Measurements from ENCODE around the gene FXR2.

Gene FXR2

DNA sequence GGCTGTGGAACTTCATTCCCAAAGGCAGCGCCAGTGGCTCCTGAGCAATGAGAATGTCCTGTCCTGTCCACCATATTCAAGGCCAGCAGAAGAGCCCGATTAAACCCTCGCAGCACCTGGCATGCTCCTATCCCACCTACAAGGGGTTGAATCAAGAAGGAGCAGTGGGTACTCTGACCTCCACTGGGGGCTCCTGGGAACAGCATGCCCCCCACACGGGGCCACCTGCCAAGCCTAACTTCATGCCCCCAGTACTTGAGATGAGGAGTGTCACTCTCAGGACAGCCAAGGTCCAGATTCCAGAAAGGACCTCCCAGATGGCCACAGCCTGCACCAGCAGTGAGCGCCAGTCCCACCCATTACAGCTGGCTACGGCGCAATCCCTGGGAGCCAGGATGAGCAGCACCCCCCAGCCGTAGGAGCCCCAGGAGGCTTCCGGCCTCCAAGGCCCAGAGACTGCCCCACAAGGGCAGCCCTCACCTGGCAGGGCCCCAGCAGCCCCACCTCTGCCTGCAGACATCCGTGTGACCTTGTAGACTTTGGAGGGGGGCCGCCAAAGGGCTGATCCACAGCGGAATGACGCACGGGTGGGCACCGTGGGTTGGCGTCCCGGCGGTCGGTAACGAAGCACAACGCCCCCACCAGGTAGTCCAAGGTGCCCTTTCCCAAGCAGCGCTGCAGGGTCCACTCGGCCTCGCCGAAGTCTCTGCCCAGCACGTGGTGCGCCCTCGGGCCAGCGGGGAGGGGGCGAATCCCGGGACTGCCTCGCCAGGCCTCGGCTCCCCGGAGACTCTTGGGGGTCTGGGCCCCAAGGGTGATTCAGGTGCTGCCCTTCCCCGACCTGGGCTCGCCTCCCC is 32.1 kb downstream of the FXR2 start:
- H3K36me3 Mint-ChIP-seq (ENCODE audit: low read depth) = peaks cover 39% of the 10 kb centered on the region

DNA sequence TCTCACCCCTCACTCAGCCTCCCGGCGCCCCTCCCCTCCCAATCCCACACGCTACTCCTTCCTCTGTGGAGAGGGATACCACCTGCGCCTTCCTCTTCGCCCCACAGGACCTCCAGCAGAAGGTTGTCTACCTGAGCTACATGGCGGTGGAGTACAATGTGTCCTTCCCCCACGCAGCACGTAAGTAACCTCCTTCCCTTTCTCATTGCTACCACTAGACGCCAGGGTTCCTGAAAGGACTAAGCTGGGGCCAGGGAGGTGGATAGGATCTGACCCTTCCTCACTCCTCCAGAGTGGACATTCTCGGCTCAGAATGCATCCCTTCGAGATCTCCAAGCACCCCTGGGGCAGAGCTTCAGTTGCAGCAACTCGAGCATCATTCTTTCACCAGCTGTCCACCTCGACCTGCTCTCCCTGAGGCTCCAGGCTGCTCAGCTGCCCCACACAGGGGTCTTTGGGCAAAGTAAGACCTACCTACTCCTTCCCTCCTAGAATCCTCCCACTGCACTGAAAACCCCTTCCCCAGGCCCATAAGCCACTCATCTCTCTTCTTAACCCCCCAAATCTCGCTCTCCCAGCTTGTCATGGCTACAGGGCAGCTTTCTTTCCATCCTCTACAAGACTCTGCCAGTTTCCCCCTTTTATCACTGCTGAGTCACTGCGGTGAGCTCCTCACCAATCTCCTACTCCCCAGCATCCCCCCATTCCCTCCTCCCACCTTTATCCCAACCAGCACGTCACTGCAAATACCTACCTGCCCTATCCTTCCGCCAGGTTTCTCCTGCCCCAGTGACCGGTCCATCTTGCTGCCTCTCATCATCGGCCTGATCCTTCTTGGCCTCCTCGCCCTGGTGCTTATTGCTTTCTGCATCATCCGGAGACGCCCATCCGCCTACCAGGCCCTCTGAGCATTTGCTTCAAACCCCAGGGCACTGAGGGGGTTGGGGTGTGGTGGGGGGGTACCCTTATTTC is 33.8 kb downstream of the FXR2 start:
- TF ChIP-seq, protein P1, sequence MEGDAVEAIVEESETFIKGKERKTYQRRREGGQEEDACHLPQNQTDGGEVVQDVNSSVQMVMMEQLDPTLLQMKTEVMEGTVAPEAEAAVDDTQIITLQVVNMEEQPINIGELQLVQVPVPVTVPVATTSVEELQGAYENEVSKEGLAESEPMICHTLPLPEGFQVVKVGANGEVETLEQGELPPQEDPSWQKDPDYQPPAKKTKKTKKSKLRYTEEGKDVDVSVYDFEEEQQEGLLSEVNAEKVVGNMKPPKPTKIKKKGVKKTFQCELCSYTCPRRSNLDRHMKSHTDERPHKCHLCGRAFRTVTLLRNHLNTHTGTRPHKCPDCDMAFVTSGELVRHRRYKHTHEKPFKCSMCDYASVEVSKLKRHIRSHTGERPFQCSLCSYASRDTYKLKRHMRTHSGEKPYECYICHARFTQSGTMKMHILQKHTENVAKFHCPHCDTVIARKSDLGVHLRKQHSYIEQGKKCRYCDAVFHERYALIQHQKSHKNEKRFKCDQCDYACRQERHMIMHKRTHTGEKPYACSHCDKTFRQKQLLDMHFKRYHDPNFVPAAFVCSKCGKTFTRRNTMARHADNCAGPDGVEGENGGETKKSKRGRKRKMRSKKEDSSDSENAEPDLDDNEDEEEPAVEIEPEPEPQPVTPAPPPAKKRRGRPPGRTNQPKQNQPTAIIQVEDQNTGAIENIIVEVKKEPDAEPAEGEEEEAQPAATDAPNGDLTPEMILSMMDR (IDR thresholded peaks at IDR 0.05) = no peak
- Mint-ChIP-seq H3K9me3 (no peaks in the 10 kb centered on the region), H3K4me3 (no peak overlapping the region), H3K27ac (peak overlapping the region; percentile 72), H3K36me3 (ENCODE audit: low read depth) (peaks cover 56% of the 10 kb centered on the region), H3K27me3 (ENCODE audit: low read depth, poor library complexity) (no peaks in the 10 kb centered on the region), H3K4me1 (peaks cover 86% of the 10 kb centered on the region)
- no peak for DNase-seq

More for the DNA sequence above, 32.1 kb downstream of the FXR2 start:
- H3K4me1 Mint-ChIP-seq = peaks cover 82% of the 10 kb centered on the region
- TF ChIP-seq, protein P1 (IDR thresholded peaks at IDR 0.05) = no peak
- no peak for DNase-seq
- no peaks in the 10 kb centered on the region for H3K27me3 Mint-ChIP-seq (ENCODE audit: low read depth, poor library complexity)
- no peaks in the 10 kb centered on the region for H3K9me3 Mint-ChIP-seq
- H3K27ac Mint-ChIP-seq = peak overlapping the region; percentile 72
- H3K4me3 Mint-ChIP-seq = peak overlapping the region; percentile 60

DNA sequence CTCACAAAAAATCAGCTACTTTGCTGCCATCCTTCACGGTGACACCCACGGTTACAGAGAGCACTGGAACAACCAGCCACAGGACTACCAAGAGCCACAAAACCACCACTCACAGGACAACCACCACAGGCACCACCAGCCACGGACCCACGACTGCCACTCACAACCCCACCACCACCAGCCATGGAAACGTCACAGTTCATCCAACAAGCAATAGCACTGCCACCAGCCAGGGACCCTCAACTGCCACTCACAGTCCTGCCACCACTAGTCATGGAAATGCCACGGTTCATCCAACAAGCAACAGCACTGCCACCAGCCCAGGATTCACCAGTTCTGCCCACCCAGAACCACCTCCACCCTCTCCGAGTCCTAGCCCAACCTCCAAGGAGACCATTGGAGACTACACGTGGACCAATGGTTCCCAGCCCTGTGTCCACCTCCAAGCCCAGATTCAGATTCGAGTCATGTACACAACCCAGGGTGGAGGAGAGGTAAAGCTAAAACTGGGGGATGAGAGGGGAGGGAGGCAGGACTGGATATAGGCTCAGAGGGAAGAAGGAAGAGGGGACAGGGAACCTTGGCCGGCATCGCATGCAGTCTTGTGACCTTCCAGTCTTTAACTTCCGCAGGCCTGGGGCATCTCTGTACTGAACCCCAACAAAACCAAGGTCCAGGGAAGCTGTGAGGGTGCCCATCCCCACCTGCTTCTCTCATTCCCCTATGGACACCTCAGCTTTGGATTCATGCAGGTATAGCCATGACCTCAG is 34.7 kb downstream of the FXR2 start:
- Mint-ChIP-seq H3K4me1 (peaks cover 88% of the 10 kb centered on the region), H3K9me3 (no peaks in the 10 kb centered on the region)

GRCh38 chr17:7579001-7579833 is 35.5 kb downstream of the FXR2 start, which contains the start of gene CD68:
CD68 (plus strand) TSS chr17:7579638; CDS start chr17:7579678, 40 bp downstream.
- DNase-seq = no peak
- TF ChIP-seq, protein P1 (IDR thresholded peaks at IDR 0.05) = no peak
- H3K36me3 Mint-ChIP-seq (ENCODE audit: low read depth) = peaks cover 68% of the 10 kb centered on the region
- H3K27ac Mint-ChIP-seq = peak within 1 kb of the TSS; percentile 100
- peak within 1 kb of the TSS; percentile 54 for H3K4me3 Mint-ChIP-seq
- H3K4me1 Mint-ChIP-seq = peaks cover 88% of the 10 kb centered on the region
- H3K27me3 Mint-ChIP-seq (ENCODE audit: low read depth, poor library complexity) = no peaks in the 10 kb centered on the region
- H3K9me3 Mint-ChIP-seq = no peaks in the 10 kb centered on the region

More for the DNA sequence above, 34.7 kb downstream of the FXR2 start:
- Mint-ChIP-seq H3K27me3 (ENCODE audit: low read depth, poor library complexity) (no peaks in the 10 kb centered on the region), H3K36me3 (ENCODE audit: low read depth) (peaks cover 63% of the 10 kb centered on the region), H3K27ac (peak overlapping the region; percentile 100), H3K4me3 (no peak overlapping the region)
- TF ChIP-seq, protein P1 (IDR thresholded peaks at IDR 0.05) = no peak
- DNase-seq = no peak

Measured in nephron progenitor cell (in vitro differentiated cells).